Measurements from ENCODE around the gene FAM228B. TPM values are rescaled to one million over a fixed set of nuclear protein-coding genes. Genes with fewer than 3 reads are reported as not detected.
"Not testable (repeated sequence)": the region's sequence is repeated elsewhere in the genome, so short reads cannot be mapped to it uniquely, and the experiment has no call there.

Gene FAM228B
- total and polyA plus RNA-seq, 4 donors: 30.0 to 47.8 (median 33.9) TPM

DNA sequence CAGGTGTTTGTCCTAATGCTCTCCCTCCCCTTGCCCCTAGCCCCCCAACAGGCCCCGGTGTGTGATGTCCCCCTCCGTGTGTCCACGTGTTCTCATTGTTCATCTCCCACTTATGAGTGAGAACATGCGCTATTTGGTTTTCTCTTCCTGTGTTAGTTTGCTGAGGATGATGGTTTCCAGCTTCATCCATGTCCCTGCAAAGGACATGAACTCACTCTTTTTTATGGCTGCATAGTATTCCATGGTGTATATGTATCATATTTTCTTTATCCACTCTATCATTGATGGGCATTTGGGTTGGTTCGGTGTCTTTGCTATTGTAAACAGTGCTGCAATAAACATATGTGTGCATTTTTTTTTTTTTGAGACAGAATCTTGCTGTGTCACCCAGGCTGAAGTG lies 30.0 kb upstream of the FAM228B start:
- H3K27ac ChIP-seq (ENCODE audit: low read depth in 1 of 2, low read length in 2 of 2); H3K4me3 ChIP-seq (ENCODE audit: low read length in 2 of 2); H3K36me3 ChIP-seq (ENCODE audit: control insufficient read depth in 1 of 2, insufficient read depth in 2 of 2, low read length in 1 of 2); H3K9me3 ChIP-seq (ENCODE audit: control insufficient read depth, low read length); H3K4me1 ChIP-seq (ENCODE audit: control insufficient read depth in 1 of 2, insufficient read depth in 2 of 2, low read length in 2 of 2); DNase-seq; intact Hi-C loops (cut with DNase I); H3K27me3 ChIP-seq (ENCODE audit: control insufficient read depth in 1 of 2, insufficient read depth in 2 of 2, low read length in 1 of 2); ATAC-seq (ENCODE audit: low FRiP score): not testable (repeated sequence)
- WGBS, 2 donors: 98 to 99% methylated on average over 5 of the region's 5 CpGs

DNA sequence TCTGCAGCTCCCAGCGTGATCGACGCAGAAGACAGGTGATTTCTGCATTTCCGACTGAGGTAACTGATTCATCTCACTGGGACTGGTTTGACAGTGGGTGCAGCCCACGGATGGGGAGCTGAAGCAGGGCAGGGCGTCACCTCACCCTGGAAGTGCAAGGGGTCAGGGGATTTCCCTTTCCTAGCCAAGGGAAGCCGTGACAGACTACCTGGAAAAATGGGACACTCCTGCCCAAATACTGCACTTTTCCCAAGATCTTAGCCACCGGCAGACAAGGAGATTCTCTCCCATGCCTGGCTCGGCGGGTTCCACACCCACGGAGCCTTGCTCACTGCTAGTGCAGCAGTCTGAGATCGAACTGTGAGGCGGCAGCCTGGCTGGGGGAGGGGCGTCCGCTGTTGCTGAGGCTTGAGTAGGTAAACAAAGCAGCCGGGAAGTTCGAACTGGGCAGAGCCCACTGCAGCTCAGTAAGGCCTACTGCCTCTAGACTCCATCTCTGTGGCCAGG lies 28.0 kb upstream of the FAM228B start:
- H3K27me3 ChIP-seq (ENCODE audit: control insufficient read depth in 1 of 2, insufficient read depth in 2 of 2, low read length in 1 of 2); H3K36me3 ChIP-seq (ENCODE audit: control insufficient read depth in 1 of 2, insufficient read depth in 2 of 2, low read length in 1 of 2); H3K9me3 ChIP-seq (ENCODE audit: control insufficient read depth, low read length); DNase-seq; intact Hi-C loops (cut with DNase I); ATAC-seq (ENCODE audit: low FRiP score); H3K4me3 ChIP-seq (ENCODE audit: low read length in 2 of 2); H3K27ac ChIP-seq (ENCODE audit: low read depth in 1 of 2, low read length in 2 of 2); H3K4me1 ChIP-seq (ENCODE audit: control insufficient read depth in 1 of 2, insufficient read depth in 2 of 2, low read length in 2 of 2): not testable (repeated sequence)
- WGBS, 2 donors: 65 to 82% methylated on average over 16 to 17 of the region's 17 CpGs

DNA sequence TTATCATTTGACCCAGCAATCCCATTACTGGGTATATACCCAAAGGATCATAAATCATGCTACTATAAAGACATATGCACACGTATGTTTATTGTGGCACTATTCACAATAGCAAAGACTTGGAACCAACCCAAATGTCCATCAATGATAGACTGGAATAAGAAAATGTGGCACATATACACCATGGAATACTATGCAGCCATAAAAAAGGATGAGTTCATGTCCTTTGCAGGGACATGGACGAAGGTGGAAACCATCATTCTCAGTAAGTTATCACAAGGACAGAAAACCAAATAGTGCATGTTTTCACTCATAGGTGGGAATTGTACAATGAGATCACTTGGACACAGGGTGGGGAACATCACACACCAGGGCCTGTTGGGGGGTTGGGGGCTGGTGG lies 22.5 kb upstream of the FAM228B start:
- H3K9me3 ChIP-seq (ENCODE audit: control insufficient read depth, low read length); ATAC-seq (ENCODE audit: low FRiP score); H3K36me3 ChIP-seq (ENCODE audit: control insufficient read depth in 1 of 2, insufficient read depth in 2 of 2, low read length in 1 of 2); H3K27ac ChIP-seq (ENCODE audit: low read depth in 1 of 2, low read length in 2 of 2); H3K4me1 ChIP-seq (ENCODE audit: control insufficient read depth in 1 of 2, insufficient read depth in 2 of 2, low read length in 2 of 2); DNase-seq; H3K4me3 ChIP-seq (ENCODE audit: low read length in 2 of 2); H3K27me3 ChIP-seq (ENCODE audit: control insufficient read depth in 1 of 2, insufficient read depth in 2 of 2, low read length in 1 of 2); intact Hi-C loops (cut with DNase I): not testable (repeated sequence)
- 81 to 91% methylated on average over 2 of the region's 2 CpGs for WGBS, 2 donors

DNA sequence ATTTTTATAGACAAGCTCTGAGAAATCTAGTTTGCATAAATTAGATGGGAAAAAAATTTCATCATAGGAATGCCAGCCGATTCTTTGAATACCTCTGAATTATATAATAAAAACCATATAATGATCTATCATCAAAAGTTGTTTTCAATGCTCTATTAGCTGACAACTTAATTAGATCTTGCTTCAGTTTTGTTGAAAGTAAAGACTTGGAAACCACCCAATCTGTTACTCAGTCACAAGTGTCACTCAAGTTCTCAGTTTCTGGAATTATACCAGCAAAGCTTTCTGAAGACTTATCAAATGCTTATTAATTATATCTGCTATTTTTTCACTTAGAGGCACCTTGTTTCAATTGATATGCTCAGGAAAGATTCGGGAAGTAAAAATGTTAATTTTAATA lies 21.3 kb upstream of the FAM228B start:
- Histone ChIP-seq H3K4me1 (ENCODE audit: control insufficient read depth in 1 of 2, insufficient read depth in 2 of 2, low read length in 2 of 2) (no peaks in the 10 kb centered on the region), H3K9me3 (ENCODE audit: control insufficient read depth, low read length) (no peaks in the 10 kb centered on the region), H3K27me3 (ENCODE audit: control insufficient read depth in 1 of 2, insufficient read depth in 2 of 2, low read length in 1 of 2) (no peaks in the 10 kb centered on the region), H3K36me3 (ENCODE audit: control insufficient read depth in 1 of 2, insufficient read depth in 2 of 2, low read length in 1 of 2) (no peaks in the 10 kb centered on the region), H3K27ac (ENCODE audit: low read depth in 1 of 2, low read length in 2 of 2) (no peak overlapping the region), H3K4me3 (ENCODE audit: low read length in 2 of 2) (no peak overlapping the region)
- no peak for ATAC-seq (ENCODE audit: low FRiP score)
- DNase-seq: no peak
- intact Hi-C loops (cut with DNase I): no loop called here
- 62 to 84% methylated on average over 2 of the region's 2 CpGs for WGBS, 2 donors

GRCh38 chr2:24102677-24103076 lies 20.6 kb upstream of the FAM228B start:
- intact Hi-C loops (cut with DNase I): no loop called here

DNA sequence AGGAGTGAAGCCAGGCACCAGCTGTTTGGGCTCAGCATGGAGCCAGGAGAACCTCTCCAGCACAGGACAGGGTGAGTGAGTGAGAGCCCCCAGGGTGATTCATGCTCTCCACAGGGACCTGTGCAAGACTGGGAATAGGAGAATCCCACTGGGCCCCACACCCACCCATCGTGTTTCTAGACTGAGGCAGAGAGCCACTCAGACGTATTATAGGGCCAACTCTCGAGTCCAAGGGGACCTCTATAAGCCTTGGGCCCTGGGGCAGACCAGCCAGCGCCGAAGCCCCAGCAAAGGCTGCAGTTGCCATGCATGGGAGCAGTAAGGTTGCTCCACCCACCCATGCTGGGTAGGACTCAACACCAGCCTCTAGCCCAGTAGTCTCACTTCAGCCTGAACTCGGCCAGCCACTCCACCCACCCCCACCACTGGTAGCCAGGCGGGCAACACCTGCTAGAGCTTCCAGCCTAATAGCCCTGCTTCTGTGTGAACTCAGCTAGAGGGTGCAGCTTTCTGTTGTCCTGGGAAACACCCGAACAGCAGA lies 19.1 kb upstream of the FAM228B start:
- Histone ChIP-seq H3K4me1 (ENCODE audit: control insufficient read depth in 1 of 2, insufficient read depth in 2 of 2, low read length in 2 of 2) (no peaks in the 10 kb centered on the region), H3K27me3 (ENCODE audit: control insufficient read depth in 1 of 2, insufficient read depth in 2 of 2, low read length in 1 of 2) (no peaks in the 10 kb centered on the region), H3K36me3 (ENCODE audit: control insufficient read depth in 1 of 2, insufficient read depth in 2 of 2, low read length in 1 of 2) (no peaks in the 10 kb centered on the region), H3K9me3 (ENCODE audit: control insufficient read depth, low read length) (no peaks in the 10 kb centered on the region), H3K4me3 (ENCODE audit: low read length in 2 of 2) (no peak overlapping the region), H3K27ac (ENCODE audit: low read depth in 1 of 2, low read length in 2 of 2) (no peak overlapping the region)
- ATAC-seq (ENCODE audit: low FRiP score): peak; percentile 41
- 94 to 96% methylated on average over 8 of the region's 8 CpGs for WGBS, 2 donors
- no peak for DNase-seq
- intact Hi-C loops (cut with DNase I): no loop called here

More at GRCh38 chr2:24102677-24103076, 20.6 kb upstream of the FAM228B start:
- no peaks in the 10 kb centered on the region for H3K36me3 ChIP-seq (ENCODE audit: control insufficient read depth in 1 of 2, insufficient read depth in 2 of 2, low read length in 1 of 2)
- no peaks in the 10 kb centered on the region for H3K4me1 ChIP-seq (ENCODE audit: control insufficient read depth in 1 of 2, insufficient read depth in 2 of 2, low read length in 2 of 2)
- no peaks in the 10 kb centered on the region for H3K27me3 ChIP-seq (ENCODE audit: control insufficient read depth in 1 of 2, insufficient read depth in 2 of 2, low read length in 1 of 2)
- 82% methylated on average over 1 of the region's 1 CpG for WGBS, 2 donors
- DNase-seq (no peak), ATAC-seq (ENCODE audit: low FRiP score) (no peak)
- no peak overlapping the region for H3K27ac ChIP-seq (ENCODE audit: low read depth in 1 of 2, low read length in 2 of 2)
- H3K9me3 ChIP-seq (ENCODE audit: control insufficient read depth, low read length): no peaks in the 10 kb centered on the region
- H3K4me3 ChIP-seq (ENCODE audit: low read length in 2 of 2): no peak overlapping the region

DNA sequence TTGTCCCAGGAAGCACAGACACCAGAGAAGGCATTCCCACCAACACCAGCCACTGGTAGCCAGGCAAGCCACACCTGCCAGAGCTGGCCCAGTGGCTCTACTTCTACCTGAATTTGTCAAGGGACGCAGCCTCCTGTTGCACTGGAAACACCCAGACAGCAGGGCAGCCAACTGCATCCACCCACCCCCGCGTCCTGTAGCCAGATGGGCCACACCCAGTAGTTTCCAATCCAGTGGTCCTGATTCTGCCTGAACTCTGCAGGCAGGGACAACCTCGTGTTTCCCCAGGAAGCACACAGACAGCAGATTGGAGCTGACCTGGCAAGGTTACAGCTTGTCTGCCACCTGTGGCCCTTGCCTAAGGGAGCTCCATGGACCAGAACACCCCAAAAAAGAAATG lies 18.4 kb upstream of the FAM228B start:
- H3K4me3 ChIP-seq (ENCODE audit: low read length in 2 of 2): no peak overlapping the region
- no peaks in the 10 kb centered on the region for H3K4me1 ChIP-seq (ENCODE audit: control insufficient read depth in 1 of 2, insufficient read depth in 2 of 2, low read length in 2 of 2)
- H3K27me3 ChIP-seq (ENCODE audit: control insufficient read depth in 1 of 2, insufficient read depth in 2 of 2, low read length in 1 of 2): no peaks in the 10 kb centered on the region
- WGBS, 2 donors: 77 to 93% methylated on average over 4 of the region's 4 CpGs
- intact Hi-C loops (cut with DNase I): no loop called here
- ATAC-seq (ENCODE audit: low FRiP score) (no peak), DNase-seq (no peak)
- no peaks in the 10 kb centered on the region for H3K36me3 ChIP-seq (ENCODE audit: control insufficient read depth in 1 of 2, insufficient read depth in 2 of 2, low read length in 1 of 2)
- H3K27ac ChIP-seq (ENCODE audit: low read depth in 1 of 2, low read length in 2 of 2): no peak overlapping the region
- H3K9me3 ChIP-seq (ENCODE audit: control insufficient read depth, low read length): no peaks in the 10 kb centered on the region

- Histone ChIP-seq H3K4me1 (ENCODE audit: control insufficient read depth in 1 of 2, insufficient read depth in 2 of 2, low read length in 2 of 2) (no peaks in the 10 kb centered on the region), H3K9me3 (ENCODE audit: control insufficient read depth, low read length) (no peaks in the 10 kb centered on the region), H3K27ac (ENCODE audit: low read depth in 1 of 2, low read length in 2 of 2) (no peak overlapping the region), H3K36me3 (ENCODE audit: control insufficient read depth in 1 of 2, insufficient read depth in 2 of 2, low read length in 1 of 2) (no peaks in the 10 kb centered on the region), H3K4me3 (ENCODE audit: low read length in 2 of 2) (no peak overlapping the region), H3K27me3 (ENCODE audit: control insufficient read depth in 1 of 2, insufficient read depth in 2 of 2, low read length in 1 of 2) (no peaks in the 10 kb centered on the region)
- ATAC-seq (ENCODE audit: low FRiP score) (no peak), DNase-seq (no peak)
- 25 to 50% methylated on average over 2 of the region's 2 CpGs for WGBS, 2 donors
- intact Hi-C loops (cut with DNase I): no loop called here
These were observed 17.5 kb upstream of the FAM228B start for GRCh38 chr2:24105816-24106215.

- H3K27ac ChIP-seq (ENCODE audit: low read depth in 1 of 2, low read length in 2 of 2): no peak overlapping the region
These were observed 16.5 kb upstream of the FAM228B start for GRCh38 chr2:24106786-24107185.

More at GRCh38 chr2:24106786-24107185, 16.5 kb upstream of the FAM228B start:
- Histone ChIP-seq H3K27me3 (ENCODE audit: control insufficient read depth in 1 of 2, insufficient read depth in 2 of 2, low read length in 1 of 2) (no peaks in the 10 kb centered on the region), H3K4me3 (ENCODE audit: low read length in 2 of 2) (no peak overlapping the region), H3K9me3 (ENCODE audit: control insufficient read depth, low read length) (no peaks in the 10 kb centered on the region), H3K4me1 (ENCODE audit: control insufficient read depth in 1 of 2, insufficient read depth in 2 of 2, low read length in 2 of 2) (no peaks in the 10 kb centered on the region), H3K36me3 (ENCODE audit: control insufficient read depth in 1 of 2, insufficient read depth in 2 of 2, low read length in 1 of 2) (no peaks in the 10 kb centered on the region)
- intact Hi-C loops (cut with DNase I): no loop called here
- DNase-seq (no peak), ATAC-seq (ENCODE audit: low FRiP score) (no peak)
